Measurements from ENCODE around the gene SIAH3.

Gene SIAH3

DNA sequence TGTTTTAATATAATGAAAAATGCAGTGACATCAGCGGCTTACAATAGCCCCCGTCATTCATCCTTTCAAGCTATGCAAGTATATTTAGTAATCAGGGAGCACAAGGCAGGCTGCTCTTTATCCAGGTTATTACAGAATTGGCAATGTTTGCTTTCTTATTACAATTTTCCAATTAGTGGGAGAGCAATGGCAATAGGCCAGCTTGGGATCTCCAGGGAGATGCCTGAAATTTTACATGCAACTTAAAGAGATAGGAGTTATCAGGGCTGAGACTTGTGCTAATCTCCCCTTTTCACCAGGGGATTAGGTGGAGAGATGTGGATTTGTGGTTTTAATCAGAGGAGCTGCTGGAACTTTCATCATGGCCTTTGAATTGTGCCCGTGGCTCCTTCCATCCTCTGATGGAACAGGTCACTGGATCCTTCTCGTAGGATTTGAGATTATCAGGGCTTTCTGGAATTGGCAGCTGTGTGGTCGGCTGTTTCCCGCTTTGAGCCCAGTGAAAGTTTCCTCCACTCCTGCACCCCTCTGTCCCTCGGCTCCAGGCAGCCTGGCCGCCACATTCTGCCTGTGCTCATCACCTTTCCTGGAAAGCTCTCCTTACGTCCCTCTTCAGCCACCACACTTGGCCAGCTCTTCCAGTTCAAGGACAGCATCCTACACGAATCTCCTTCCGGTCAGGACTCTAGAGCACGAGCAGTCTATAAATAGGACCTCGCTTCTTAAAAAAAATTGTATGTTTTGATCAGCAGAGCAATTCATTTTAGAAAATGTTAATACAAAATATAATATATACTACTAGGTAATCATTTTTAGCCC is 102.4 kb downstream of the SIAH3 start:
- no peak overlapping the region for H2AFZ ChIP-seq (ENCODE audit: low read length)
- TF ChIP-seq, protein P1, sequence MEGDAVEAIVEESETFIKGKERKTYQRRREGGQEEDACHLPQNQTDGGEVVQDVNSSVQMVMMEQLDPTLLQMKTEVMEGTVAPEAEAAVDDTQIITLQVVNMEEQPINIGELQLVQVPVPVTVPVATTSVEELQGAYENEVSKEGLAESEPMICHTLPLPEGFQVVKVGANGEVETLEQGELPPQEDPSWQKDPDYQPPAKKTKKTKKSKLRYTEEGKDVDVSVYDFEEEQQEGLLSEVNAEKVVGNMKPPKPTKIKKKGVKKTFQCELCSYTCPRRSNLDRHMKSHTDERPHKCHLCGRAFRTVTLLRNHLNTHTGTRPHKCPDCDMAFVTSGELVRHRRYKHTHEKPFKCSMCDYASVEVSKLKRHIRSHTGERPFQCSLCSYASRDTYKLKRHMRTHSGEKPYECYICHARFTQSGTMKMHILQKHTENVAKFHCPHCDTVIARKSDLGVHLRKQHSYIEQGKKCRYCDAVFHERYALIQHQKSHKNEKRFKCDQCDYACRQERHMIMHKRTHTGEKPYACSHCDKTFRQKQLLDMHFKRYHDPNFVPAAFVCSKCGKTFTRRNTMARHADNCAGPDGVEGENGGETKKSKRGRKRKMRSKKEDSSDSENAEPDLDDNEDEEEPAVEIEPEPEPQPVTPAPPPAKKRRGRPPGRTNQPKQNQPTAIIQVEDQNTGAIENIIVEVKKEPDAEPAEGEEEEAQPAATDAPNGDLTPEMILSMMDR (IDR thresholded peaks at IDR 0.05; ENCODE audit: low read length), result no peak
- TF ChIP-seq EZH2 (optimal IDR thresholded peaks at IDR 0.05; ENCODE audit: low read depth, low read length) (no peak), EZH2phosphoT487 (IDR thresholded peaks at IDR 0.05; ENCODE audit: low read length) (no peak)

DNA sequence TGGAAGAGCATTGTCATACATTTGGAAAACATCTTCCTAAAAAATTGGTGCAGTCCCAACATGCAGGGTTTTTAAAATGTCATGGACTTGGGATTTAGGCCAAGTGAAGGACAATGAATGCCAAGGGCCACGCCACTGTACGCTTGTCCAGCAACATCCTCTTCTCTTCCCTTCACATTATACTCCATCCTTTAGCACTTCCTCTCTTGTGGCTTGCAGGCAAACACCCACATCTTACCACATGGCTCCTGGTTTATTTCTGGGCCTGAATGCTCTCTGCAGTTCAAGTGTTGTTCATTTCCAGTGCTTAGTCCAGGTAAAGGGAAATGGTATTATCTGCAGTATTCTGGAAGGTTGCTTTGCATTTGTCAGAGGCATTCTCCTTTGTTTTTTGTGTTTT is 104.5 kb downstream of the SIAH3 start:
- Histone ChIP-seq H3K27me3 (replicated peaks; ENCODE audit: insufficient read depth, low read length) (no peaks in the 10 kb centered on the region), H3K4me1 (ENCODE audit: low read length) (no peaks in the 10 kb centered on the region), H2AFZ (ENCODE audit: low read length) (no peak overlapping the region), H3F3A (ENCODE audit: insufficient read depth, low read length) (no peaks in the 10 kb centered on the region), H3K9me2 (replicated peaks; ENCODE audit: insufficient read depth, low read length) (no peaks in the 10 kb centered on the region), H3K27ac (ENCODE audit: low read length) (no peak overlapping the region), H3K9ac (ENCODE audit: low read length) (no peak overlapping the region), H3K4me3 (ENCODE audit: low read length) (no peak overlapping the region), H3K4me2 (ENCODE audit: low read depth, low read length) (no peak overlapping the region), H3K36me3 (replicated peaks; ENCODE audit: insufficient read depth, low read length) (no peaks in the 10 kb centered on the region), H3K79me2 (ENCODE audit: low read length) (no peaks in the 10 kb centered on the region), H3K9me3 (replicated peaks; ENCODE audit: insufficient read depth, low read length) (no peaks in the 10 kb centered on the region), H4K20me1 (ENCODE audit: insufficient read depth, low read length) (no peaks in the 10 kb centered on the region)
- TF ChIP-seq EZH2 (optimal IDR thresholded peaks at IDR 0.05; ENCODE audit: low read depth, low read length) (no peak), EZH2phosphoT487 (IDR thresholded peaks at IDR 0.05; ENCODE audit: low read length) (no peak)
- TF ChIP-seq, protein P1 (IDR thresholded peaks at IDR 0.05; ENCODE audit: low read length), result no peak
- no peak for DNase-seq

More for the DNA sequence above, 102.4 kb downstream of the SIAH3 start:
- H4K20me1 ChIP-seq (ENCODE audit: insufficient read depth, low read length), result no peaks in the 10 kb centered on the region
- no peaks in the 10 kb centered on the region for H3F3A ChIP-seq (ENCODE audit: insufficient read depth, low read length)
- H3K4me2 ChIP-seq (ENCODE audit: low read depth, low read length), result no peak overlapping the region
- no peaks in the 10 kb centered on the region for H3K9me2 ChIP-seq (replicated peaks; ENCODE audit: insufficient read depth, low read length)
- no peaks in the 10 kb centered on the region for H3K27me3 ChIP-seq (replicated peaks; ENCODE audit: insufficient read depth, low read length)
- DNase-seq, result no peak
- no peaks in the 10 kb centered on the region for H3K79me2 ChIP-seq (ENCODE audit: low read length)
- no peak overlapping the region for H3K9ac ChIP-seq (ENCODE audit: low read length)
- no peaks in the 10 kb centered on the region for H3K4me1 ChIP-seq (ENCODE audit: low read length)
- no peaks in the 10 kb centered on the region for H3K9me3 ChIP-seq (replicated peaks; ENCODE audit: insufficient read depth, low read length)
- no peaks in the 10 kb centered on the region for H3K36me3 ChIP-seq (replicated peaks; ENCODE audit: insufficient read depth, low read length)
- H3K4me3 ChIP-seq (ENCODE audit: low read length), result no peak overlapping the region
- H3K27ac ChIP-seq (ENCODE audit: low read length), result no peak overlapping the region

DNA sequence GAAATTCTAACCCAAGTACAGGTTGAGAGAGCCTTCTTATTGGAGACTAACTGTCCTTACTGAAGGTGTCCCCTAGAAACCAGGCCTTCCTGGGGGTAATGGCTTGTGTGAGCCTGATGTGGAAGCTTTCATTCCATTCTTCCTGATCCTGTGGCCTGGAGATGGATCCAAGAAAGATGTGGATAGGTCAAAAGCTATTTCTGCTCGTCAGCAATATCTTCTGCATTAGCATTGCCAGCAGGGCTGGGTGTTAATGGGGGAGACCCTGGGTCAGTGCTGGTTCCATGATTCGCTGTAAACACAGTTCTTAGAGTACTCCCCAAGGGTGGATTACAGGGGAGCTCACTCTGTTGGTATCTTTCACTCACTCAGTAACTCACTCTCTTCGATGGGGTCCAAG is 106.6 kb downstream of the SIAH3 start:
- Histone ChIP-seq H3K79me2 (ENCODE audit: low read length) (no peaks in the 10 kb centered on the region), H3K4me1 (ENCODE audit: low read length) (no peaks in the 10 kb centered on the region), H3F3A (ENCODE audit: insufficient read depth, low read length) (no peaks in the 10 kb centered on the region), H2AFZ (ENCODE audit: low read length) (no peak overlapping the region), H3K27ac (ENCODE audit: low read length) (no peak overlapping the region), H4K20me1 (ENCODE audit: insufficient read depth, low read length) (no peaks in the 10 kb centered on the region), H3K4me2 (ENCODE audit: low read depth, low read length) (no peak overlapping the region), H3K9me3 (replicated peaks; ENCODE audit: insufficient read depth, low read length) (no peaks in the 10 kb centered on the region), H3K4me3 (ENCODE audit: low read length) (no peak overlapping the region), H3K9me2 (replicated peaks; ENCODE audit: insufficient read depth, low read length) (no peaks in the 10 kb centered on the region), H3K36me3 (replicated peaks; ENCODE audit: insufficient read depth, low read length) (no peaks in the 10 kb centered on the region), H3K9ac (ENCODE audit: low read length) (no peak overlapping the region), H3K27me3 (replicated peaks; ENCODE audit: insufficient read depth, low read length) (no peaks in the 10 kb centered on the region)
- DNase-seq, result no peak
- no peak for TF ChIP-seq EZH2phosphoT487 (IDR thresholded peaks at IDR 0.05; ENCODE audit: low read length)
- no peak for TF ChIP-seq EZH2 (optimal IDR thresholded peaks at IDR 0.05; ENCODE audit: low read depth, low read length)
- TF ChIP-seq, protein P1 (IDR thresholded peaks at IDR 0.05; ENCODE audit: low read length), result no peak
